ENCODE data around the gene AAGAB. TPM values are rescaled to one million over a fixed set of nuclear protein-coding genes. Genes with fewer than 3 reads are reported as not detected.

The AAGAB gene
- total RNA-seq, 4 donors from 2014 or later, result 11.4 to 35.1 (median 18.0) TPM

DNA sequence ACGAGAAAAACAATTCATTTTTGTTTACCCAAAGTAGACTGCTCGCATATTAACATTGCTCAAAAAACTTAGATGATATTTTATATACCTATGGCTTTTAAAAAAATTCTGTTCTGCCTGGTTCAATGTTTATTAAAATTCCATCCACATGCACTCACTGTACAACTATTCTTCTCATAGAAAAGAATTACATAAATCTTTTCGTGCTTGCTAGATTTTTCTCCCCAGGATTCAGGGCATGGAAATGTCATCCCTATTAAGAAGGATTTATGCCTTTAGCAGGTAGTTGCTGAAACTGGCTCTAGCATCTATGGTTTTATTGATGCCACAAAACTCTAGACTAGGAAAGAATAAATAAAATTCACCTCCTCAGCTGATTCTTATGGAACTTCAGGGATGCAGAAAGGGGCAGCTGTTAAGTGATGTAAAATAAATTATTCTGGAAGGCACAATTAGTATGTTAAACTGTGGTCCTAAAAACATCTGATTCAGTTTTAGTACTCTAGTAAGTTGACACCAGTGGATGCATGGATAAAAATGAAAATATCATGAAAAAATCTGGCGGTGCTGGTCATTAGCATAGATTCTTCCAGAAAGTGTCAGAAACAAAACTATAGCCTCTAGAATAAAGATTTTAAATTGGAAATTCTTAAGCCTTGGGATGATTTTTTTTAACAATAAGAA is 41.6 kb downstream of the AAGAB start:
- Histone ChIP-seq H3K27me3 (no peaks in the 10 kb centered on the region), H3K36me3 (peaks cover 0 to 27% (median 0%) of the 10 kb centered on the region in 3 donors), H3K27ac (no peak overlapping the region), H3K9me3 (no peaks in the 10 kb centered on the region), H3K4me1 (no peaks in the 10 kb centered on the region), H3K4me3 (no peak overlapping the region)
- WGBS, 2 donors, result 71% methylated on average over 4 of the region's 4 CpGs
- no peak for DNase-seq (ENCODE audit: low spot score in 2 of 2)
- TF ChIP-seq, protein P1, sequence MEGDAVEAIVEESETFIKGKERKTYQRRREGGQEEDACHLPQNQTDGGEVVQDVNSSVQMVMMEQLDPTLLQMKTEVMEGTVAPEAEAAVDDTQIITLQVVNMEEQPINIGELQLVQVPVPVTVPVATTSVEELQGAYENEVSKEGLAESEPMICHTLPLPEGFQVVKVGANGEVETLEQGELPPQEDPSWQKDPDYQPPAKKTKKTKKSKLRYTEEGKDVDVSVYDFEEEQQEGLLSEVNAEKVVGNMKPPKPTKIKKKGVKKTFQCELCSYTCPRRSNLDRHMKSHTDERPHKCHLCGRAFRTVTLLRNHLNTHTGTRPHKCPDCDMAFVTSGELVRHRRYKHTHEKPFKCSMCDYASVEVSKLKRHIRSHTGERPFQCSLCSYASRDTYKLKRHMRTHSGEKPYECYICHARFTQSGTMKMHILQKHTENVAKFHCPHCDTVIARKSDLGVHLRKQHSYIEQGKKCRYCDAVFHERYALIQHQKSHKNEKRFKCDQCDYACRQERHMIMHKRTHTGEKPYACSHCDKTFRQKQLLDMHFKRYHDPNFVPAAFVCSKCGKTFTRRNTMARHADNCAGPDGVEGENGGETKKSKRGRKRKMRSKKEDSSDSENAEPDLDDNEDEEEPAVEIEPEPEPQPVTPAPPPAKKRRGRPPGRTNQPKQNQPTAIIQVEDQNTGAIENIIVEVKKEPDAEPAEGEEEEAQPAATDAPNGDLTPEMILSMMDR (IDR thresholded peaks at IDR 0.05), result no peak
- no peak for TF ChIP-seq EP300 (IDR thresholded peaks at IDR 0.05)
- TF ChIP-seq POLR2A (IDR thresholded peaks at IDR 0.05), result no peak

DNA sequence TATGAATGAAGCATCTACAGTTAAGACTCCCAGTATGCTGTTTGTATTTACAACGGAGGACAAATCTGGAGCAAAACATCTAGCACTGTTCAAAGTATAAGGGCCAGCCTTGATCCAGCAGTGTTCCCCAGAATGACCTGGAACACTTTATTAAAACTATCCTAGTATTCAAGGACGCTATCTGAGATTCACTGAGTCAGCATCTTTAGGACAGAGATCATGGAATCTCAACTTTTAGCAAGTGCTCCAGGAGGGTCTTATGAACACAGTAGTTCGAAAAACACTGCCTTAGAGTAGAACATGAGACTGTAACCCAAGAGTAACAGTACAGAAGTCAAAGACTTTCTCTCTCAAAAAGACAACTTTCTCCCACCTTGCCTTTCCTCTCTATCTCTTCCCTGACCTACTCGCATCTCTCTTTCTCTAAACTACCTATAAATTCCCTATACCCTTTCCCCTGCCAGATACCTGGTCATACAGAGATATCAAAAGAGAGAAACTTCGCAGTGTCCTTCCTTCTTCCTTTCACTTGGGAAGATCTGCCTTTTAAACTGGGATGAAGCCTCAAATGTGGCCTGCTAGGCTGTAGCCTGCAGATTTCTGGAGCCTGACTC is 43.8 kb downstream of the AAGAB start:
- no peak for DNase-seq (ENCODE audit: low spot score in 2 of 2)
- 88 to 93% methylated on average over 5 of the region's 5 CpGs for WGBS, 2 donors
- TF ChIP-seq EP300 (IDR thresholded peaks at IDR 0.05) (no peak), POLR2A (IDR thresholded peaks at IDR 0.05) (no peak)
- TF ChIP-seq, protein P1 (IDR thresholded peaks at IDR 0.05), result no peak

DNA sequence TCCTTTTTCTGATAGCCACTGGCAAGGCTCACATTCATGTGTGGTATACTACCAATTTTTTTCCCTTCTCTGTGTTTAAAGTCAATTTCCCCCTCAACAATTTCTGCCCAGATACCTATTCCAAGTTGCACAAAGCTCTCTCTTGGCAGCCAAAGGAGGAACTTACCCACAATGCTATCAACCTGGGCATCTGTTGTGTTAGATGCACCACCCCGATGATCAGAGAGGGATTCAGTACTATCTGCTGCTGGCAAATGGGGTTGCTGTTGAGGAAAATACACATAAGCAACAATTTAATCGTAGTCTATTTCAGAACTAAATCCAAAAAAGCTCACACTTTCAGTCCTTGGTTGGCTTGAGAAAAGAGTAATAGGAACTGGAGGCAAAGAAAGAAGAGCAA is 46.1 kb downstream of the AAGAB start:
- no peaks in the 10 kb centered on the region for H3K27me3 ChIP-seq
- H3K9me3 ChIP-seq, result no peaks in the 10 kb centered on the region
- H3K4me1 ChIP-seq, result no peaks in the 10 kb centered on the region
- WGBS, 2 donors, result 96 to 98% methylated on average over 2 of the region's 2 CpGs
- H3K36me3 ChIP-seq, result peaks cover 0 to 49% (median 0%) of the 10 kb centered on the region in 3 donors
- no peak for DNase-seq (ENCODE audit: low spot score in 2 of 2)
- no peak overlapping the region for H3K4me3 ChIP-seq
- no peak overlapping the region for H3K27ac ChIP-seq
- no peak for TF ChIP-seq EP300 (IDR thresholded peaks at IDR 0.05)
- no peak for TF ChIP-seq POLR2A (IDR thresholded peaks at IDR 0.05)
- TF ChIP-seq, protein P1 (IDR thresholded peaks at IDR 0.05), result no peak

More for the DNA sequence above, 43.8 kb downstream of the AAGAB start:
- Histone ChIP-seq H3K4me3 (no peak overlapping the region), H3K4me1 (no peaks in the 10 kb centered on the region), H3K36me3 (peaks cover 0 to 43% (median 0%) of the 10 kb centered on the region in 3 donors), H3K27ac (no peak overlapping the region), H3K9me3 (no peaks in the 10 kb centered on the region), H3K27me3 (no peaks in the 10 kb centered on the region)

DNA sequence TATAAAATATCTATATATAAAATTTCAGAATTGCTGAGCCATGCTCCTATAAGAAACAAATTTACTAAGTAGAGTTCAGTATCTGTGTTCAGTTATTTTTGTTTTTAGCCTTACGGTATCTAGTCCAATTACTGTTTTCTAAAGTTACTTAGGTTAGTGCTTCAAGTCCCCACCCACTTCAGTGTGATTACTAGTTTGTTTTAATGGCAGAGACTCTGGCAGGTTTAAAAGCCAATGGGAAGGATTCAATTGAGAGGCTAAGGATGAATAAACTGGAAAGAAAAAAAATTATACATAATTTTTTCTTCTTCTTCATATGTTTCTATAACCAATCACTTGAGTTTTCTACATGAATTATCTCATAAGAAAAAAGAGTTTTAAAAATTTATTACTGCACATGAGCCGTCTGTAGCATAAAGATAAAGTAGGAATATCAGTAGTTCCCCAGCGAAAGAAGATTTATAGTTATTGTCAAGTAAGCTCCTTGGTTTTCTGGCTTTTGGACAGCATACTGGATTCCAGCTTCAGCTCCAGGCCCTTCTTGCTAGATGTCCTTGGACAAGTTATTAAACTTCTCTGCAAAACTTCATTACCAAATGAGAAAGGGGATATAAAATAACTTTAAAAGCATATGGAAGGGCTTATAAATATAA is 46.8 kb downstream of the AAGAB start:
- H3K27ac ChIP-seq, result no peak overlapping the region
- peaks cover 0 to 56% (median 3%) of the 10 kb centered on the region in 3 donors for H3K36me3 ChIP-seq
- no peaks in the 10 kb centered on the region for H3K27me3 ChIP-seq
- no peaks in the 10 kb centered on the region for H3K9me3 ChIP-seq
- H3K4me3 ChIP-seq, result no peak overlapping the region
- DNase-seq (ENCODE audit: low spot score in 2 of 2), result no peak
- WGBS, 2 donors, result 94 to 95% methylated on average over 3 of the region's 3 CpGs
- TF ChIP-seq POLR2A (IDR thresholded peaks at IDR 0.05) (no peak), EP300 (IDR thresholded peaks at IDR 0.05) (no peak)
- TF ChIP-seq, protein P1 (IDR thresholded peaks at IDR 0.05), result no peak
- no peaks in the 10 kb centered on the region for H3K4me1 ChIP-seq

DNA sequence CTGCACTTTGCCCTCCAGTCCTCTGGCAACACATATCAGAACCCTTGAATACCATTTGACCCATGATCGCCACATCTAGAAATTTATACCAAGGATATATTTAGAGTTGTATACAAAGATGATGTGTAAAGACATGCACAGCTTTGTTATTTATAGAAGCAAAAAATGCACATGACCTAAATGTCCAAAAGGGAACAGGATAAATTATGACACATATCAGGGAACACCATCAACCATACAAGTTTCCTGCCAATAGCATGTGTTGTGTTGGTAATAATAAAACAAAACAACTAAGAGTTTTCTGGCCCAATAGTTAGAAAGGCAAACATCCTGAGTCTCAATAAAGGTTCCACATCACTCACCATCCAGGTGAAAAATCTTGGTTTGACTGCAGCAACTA is 51.5 kb downstream of the AAGAB start:
- H3K4me1 ChIP-seq, result peaks cover 0 to 17% (median 4%) of the 10 kb centered on the region in 4 donors
- H3K9me3 ChIP-seq, result no peaks in the 10 kb centered on the region
- 83 to 93% methylated on average over 1 of the region's 1 CpG for WGBS, 2 donors
- no peak for DNase-seq (ENCODE audit: low spot score in 2 of 2)
- peaks cover 0 to 55% (median 7%) of the 10 kb centered on the region in 3 donors for H3K36me3 ChIP-seq
- no peak overlapping the region for H3K4me3 ChIP-seq
- H3K27me3 ChIP-seq, result no peaks in the 10 kb centered on the region
- TF ChIP-seq, protein P1 (IDR thresholded peaks at IDR 0.05), result no peak
- no peak for TF ChIP-seq POLR2A (IDR thresholded peaks at IDR 0.05)
- TF ChIP-seq EP300 (IDR thresholded peaks at IDR 0.05), result no peak
- H3K27ac ChIP-seq, result no peak overlapping the region
